Kidney tubule cell (primary cell): Measurements from ENCODE around the gene CREB3L2.
A peak's percentile ranks its signal among the peaks of the same experiment; 100 is the strongest.

ENCODE experiments used
- DNase-seq: peaks from one replicate; pipeline ENCODE4 v3.0.0-alpha.2; 2018; ENCODE audit warnings: low spot score

Gene CREB3L2

GRCh38 chr7:137898839-137899721 is 102.8 kb downstream of the CREB3L2 start:
- peak; percentile 78 for DNase-seq

GRCh38 chr7:137895301-137896221 is 106.3 kb downstream of the CREB3L2 start:
- DNase-seq = no peak

- DNase-seq = no peak
Observed at GRCh38 chr7:137893143-137893742, 108.6 kb downstream of the CREB3L2 start.

- no peak for DNase-seq
Observed at GRCh38 chr7:137891016-137891655, 110.8 kb downstream of the CREB3L2 start.

- DNase-seq = no peak
Observed at GRCh38 chr7:137890449-137890921, 111.4 kb downstream of the CREB3L2 start.

GRCh38 chr7:137888241-137888640 is 113.6 kb downstream of the CREB3L2 start:
- no peak for DNase-seq

GRCh38 chr7:137886746-137887145 is 115.1 kb downstream of the CREB3L2 start:
- no peak for DNase-seq

GRCh38 chr7:137886281-137886680 is 115.6 kb downstream of the CREB3L2 start:
- DNase-seq = no peak

- DNase-seq = no peak
Observed at GRCh38 chr7:137885678-137886077, 116.2 kb downstream of the CREB3L2 start.

GRCh38 chr7:137882806-137883205 is 119.1 kb downstream of the CREB3L2 start:
- DNase-seq = peak; percentile 45

GRCh38 chr7:137882261-137882668 is 119.6 kb downstream of the CREB3L2 start:
- DNase-seq = peak; percentile 99

- no peak for DNase-seq
Observed at GRCh38 chr7:137881607-137882260, 120.2 kb downstream of the CREB3L2 start.

GRCh38 chr7:137880432-137880831 is 121.5 kb downstream of the CREB3L2 start:
- no peak for DNase-seq

GRCh38 chr7:137879357-137880158 is 122.3 kb downstream of the CREB3L2 start:
- peak; percentile 21 for DNase-seq

- no peak for DNase-seq
Observed at GRCh38 chr7:137878333-137878961, 123.4 kb downstream of the CREB3L2 start.

GRCh38 chr7:137877027-137877675 is 124.7 kb downstream of the CREB3L2 start:
- DNase-seq = no peak

- DNase-seq = peak; percentile 20
Observed at GRCh38 chr7:137875746-137876145, 126.1 kb downstream of the CREB3L2 start.

- peak; percentile 88 for DNase-seq
Observed at GRCh38 chr7:137873979-137874777, 127.7 kb downstream of the CREB3L2 start.
